NCI-H2196 treated with DMSO at 0.1 percent for 48 hours (cell line): ENCODE results near the gene SLC27A1.
"Not testable (repeated sequence)": the region's sequence is repeated elsewhere in the genome, so short reads cannot be mapped to it uniquely, and the experiment has no call there.

ENCODE experiments used
- DNase-seq: peaks from one replicate; lab custom pipeline; 2025; ENCODE audit not compliant: unreplicated experiment; lab: John Stamatoyannopoulos, UW

SLC27A1 gene

DNA sequence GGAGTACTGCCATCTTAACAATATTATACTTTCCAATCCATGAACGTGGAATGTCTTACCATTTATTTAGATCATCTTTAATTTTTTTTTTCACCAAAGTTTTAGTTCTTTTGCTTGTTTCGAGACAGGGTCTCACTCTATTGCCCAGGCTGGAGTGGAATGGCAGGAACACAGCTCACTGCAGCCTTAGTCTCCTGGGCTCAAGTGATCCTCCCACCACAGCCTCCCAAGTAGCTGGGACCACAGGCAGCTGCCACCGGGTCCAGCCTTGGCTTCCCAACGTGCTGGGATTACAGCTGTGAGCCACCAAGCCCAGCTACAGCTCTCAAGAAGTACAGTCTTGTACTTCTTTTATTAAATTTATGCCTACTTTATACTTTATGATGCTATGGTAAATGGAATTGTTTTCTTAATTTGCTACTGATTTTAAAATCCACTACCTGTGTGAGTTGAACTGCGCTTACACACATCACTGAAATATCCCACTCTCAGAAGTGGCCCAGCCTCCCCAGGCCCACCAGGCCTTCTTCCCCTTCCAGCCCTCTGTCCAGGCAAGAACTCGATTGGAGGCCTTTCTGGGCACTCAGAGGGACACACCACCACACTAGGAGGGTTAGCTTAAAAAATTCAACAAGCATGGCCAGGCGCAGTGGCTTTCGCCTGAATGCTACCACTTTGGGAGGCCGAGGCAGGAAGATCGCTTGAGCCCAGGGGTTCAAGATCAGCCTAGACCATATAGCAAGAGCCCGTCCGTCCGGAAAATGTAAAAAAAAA lies 40.1 kb downstream of the SLC27A1 start:
- DNase-seq = no peak

DNA sequence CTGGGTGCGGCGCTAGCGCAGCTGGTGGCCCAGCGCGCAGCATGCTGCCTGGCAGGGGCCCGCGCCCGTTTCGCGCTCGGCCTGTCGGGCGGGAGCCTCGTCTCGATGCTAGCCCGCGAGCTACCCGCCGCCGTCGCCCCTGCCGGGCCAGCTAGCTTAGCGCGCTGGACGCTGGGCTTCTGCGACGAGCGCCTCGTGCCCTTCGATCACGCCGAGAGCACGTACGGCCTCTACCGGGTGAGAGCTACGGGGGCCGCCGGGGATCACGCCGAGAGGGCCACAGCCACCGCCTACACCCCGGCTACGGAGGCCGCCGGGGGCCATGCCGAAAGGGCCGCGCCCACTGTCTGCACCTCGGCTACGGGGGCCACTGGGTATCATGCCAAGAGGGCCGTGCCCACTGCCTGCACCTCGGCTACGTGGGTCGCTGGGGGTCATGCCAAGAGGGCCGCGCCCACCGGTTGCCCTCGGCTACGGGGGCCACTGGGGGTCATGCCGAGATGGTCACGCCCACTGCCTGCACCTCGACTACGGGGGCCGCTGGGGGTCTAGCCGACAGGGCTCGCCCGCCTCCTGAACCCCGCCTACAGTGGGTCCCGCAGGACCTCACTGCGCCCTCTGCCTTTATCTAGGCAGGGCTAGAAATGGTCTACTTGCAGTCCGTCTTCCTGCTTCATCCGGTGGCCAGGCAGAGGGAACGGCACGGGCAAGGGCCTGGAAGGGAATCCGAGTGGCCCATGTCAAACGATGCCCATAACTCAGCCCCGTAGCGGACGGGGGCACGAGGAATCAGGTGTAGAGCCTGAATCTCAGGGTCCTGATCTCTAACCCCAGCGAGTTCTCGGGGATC lies 41.6 kb downstream of the SLC27A1 start:
- peak; percentile 73 for DNase-seq

- DNase-seq = no peak
These were observed 42.2 kb downstream of the SLC27A1 start for GRCh38 chr19:17512574-17512939.

DNA sequence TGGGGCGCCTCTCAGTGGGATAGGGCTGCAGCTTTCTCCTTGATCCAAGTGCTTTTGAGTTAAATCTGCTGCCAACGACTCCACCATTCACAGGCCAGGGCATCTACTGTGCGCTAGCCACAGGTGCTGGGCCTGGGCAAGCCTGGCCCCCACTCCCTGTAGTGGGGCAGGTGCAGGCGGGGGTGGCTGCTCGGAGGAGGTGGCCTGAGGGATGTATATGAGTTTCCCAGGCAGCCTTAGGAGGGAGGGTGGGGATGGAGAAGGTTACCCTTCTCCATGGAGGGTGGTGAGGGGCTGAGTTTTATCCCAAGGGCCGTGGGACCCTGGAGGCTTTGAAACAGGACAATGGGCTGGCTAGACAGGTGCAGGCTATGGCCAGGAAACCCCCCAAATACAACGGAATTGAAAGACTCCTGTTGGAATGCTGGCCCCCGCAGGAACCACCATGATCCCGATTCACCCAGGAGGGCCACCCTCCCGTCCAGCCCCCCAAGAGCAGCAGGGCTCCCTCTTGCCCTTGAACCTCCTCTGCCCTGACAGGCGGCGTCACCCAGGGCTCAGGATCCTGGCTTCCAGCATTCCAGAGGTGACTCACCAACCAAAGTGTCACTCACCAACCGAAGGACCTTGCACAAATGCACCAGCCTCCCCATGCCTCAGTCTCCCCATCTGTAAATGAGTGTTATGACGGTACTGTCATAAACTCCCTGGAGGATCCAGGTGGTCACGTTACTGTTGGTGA lies 45.3 kb downstream of the SLC27A1 start:
- no peak for DNase-seq

- no peak for DNase-seq
These were observed 47.6 kb downstream of the SLC27A1 start for GRCh38 chr19:17517898-17518297.

- DNase-seq = not testable (repeated sequence)
These were observed 48.3 kb downstream of the SLC27A1 start for GRCh38 chr19:17518654-17519053.

- no peak for DNase-seq
These were observed 49.6 kb downstream of the SLC27A1 start for GRCh38 chr19:17519967-17520366.

GRCh38 chr19:17520865-17521264 lies 50.5 kb downstream of the SLC27A1 start:
- no peak for DNase-seq

DNA sequence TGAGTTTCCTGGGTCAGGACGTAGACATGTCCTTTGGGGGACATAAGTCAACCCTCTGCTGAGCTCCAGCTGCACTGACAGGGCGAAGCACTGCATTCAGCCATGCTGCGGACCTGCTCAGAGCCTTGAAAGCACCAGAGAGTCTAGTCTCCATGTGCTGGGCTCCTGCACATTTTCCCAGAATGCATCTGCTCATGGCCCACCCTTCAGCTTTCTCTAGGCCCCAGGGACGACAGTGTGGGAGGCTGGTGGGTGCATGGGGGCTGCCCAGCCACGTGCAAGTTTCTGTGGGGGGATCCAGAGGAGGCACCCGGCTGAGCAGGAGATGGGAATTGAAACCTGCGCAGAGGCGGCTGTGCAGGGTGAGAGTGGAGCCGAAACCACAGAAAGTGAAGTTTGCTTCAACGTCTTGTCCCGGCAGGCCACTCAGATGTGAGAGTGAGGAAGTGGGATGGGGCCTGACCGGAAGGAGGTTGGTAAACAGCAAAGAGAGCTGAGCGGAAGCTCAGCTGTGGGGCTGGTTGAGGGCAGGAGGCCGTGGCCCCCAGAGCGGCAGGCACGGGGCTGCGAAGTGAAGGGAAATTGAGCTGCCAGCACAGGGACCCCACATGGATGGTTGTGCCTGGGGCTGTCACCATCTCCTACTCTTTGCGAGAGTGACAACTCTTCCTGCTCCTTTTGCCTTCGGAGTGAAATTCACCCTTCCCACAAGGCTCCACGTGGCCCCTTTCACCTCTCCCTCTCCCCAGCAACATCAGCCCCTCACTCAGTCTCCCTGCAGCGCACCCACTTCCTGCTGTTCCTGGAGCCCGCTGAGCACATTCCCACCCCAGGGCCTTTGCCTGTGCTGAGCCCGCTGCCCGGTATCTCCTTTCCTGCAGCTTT lies 52.9 kb downstream of the SLC27A1 start:
- no peak for DNase-seq

DNA sequence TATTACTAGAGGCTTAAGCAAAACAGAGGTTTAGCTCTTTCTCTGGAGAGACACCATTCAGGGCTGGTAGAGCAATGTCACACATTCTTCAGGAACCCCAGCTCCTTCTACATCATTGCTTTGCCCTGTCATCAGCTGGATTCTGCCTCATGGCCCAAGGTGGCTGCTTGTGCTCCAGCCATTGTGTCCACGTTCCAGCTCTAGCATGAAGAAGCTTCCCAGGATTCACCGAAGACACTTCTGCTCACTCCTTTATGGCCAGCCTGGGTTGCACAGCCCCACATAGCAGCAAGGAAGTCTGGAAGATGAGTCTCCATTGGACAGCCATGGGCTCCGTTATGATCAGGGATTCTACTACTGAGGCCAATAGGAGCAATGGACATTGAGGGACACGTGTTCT lies 54.3 kb downstream of the SLC27A1 start:
- DNase-seq = no peak

DNA sequence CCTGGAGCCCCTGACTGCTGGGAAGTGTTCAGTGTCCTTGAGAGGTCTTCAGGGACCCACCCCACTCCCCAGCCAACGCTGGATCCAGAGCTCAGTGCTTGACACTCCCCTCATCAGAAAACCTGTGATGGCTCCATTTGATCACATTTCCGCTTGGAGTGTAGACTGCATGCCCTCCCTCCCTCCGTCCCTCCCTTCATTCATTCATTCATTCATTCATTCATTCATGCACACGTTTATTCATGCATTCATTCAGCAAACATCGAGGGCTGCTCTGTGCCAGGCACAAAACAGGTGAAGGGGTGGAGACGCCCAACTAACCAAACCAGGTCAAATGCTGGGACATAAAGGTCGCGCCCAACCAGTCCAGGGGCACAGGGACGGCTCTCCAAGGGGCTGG lies 54.8 kb downstream of the SLC27A1 start:
- no peak for DNase-seq

DNA sequence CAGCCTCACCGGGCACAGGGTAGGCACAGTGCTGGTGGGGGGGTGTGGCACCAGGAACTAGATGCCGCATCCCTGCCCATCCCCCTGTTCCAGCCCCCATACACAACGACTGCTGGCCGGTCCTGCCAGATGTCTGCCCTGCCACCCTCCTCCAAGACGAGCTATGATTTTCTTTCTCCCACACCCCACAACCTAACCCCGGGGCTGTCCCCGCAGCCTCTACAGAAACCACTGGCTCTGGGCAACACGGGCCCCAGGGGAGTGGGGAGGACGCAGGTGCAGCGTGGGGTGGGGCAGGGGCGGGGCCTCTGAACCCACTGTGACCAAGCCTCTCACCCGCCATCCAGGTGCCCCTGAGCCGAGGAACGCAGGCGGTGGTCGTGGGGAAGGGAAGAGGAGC lies 56.6 kb downstream of the SLC27A1 start:
- DNase-seq = no peak

GRCh38 chr19:17527326-17527725 lies 57.0 kb downstream of the SLC27A1 start:
- DNase-seq = no peak

DNA sequence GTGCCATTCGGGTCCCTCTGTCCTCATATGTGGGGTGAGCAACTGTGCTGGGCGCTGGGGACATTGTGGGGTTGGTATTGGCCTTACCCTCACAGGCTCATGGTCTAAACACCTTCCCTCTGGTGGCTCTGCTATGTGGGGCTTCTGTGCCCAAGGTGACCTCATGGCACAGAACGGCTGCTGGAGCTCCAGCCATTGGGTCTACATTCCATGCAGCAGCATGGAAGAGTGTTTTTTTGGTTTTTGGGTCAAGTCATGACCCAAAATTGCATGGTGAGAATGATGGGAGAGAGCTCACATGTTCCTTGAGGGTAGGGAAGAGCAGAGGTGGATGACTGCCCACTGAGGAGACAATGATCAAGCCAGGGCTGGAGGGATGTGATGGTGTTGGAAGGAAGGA lies 58.3 kb downstream of the SLC27A1 start:
- DNase-seq = no peak

GRCh38 chr19:17529239-17530158 lies 59.2 kb downstream of the SLC27A1 start:
- DNase-seq = no peak

DNA sequence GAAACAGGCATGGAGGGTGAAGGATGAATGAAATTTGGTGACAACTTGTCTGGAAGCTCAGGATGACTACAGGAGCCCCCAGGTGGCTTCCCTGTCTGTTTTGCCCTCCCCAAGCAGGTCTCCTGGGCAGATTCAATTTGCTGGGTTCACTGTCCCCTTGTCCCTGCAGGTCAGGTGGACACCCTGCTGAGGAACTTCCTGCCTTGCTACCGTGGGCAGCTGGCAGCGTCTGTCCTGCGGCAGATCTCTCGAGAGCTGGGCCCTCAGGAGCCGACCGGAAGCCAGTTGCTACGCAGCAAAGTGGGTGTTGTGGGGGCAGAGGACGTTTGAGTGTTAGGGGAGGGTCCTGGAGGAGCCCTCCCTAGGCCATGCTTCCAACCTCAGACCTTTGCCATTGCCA lies 60.3 kb downstream of the SLC27A1 start:
- DNase-seq = peak; percentile 66

- DNase-seq = no peak
These were observed 61.8 kb downstream of the SLC27A1 start for GRCh38 chr19:17532116-17532515.

- DNase-seq = no peak
These were observed 62.2 kb downstream of the SLC27A1 start for GRCh38 chr19:17532557-17532956.

- DNase-seq = no peak
These were observed 64.4 kb downstream of the SLC27A1 start for GRCh38 chr19:17534767-17535166.

DNA sequence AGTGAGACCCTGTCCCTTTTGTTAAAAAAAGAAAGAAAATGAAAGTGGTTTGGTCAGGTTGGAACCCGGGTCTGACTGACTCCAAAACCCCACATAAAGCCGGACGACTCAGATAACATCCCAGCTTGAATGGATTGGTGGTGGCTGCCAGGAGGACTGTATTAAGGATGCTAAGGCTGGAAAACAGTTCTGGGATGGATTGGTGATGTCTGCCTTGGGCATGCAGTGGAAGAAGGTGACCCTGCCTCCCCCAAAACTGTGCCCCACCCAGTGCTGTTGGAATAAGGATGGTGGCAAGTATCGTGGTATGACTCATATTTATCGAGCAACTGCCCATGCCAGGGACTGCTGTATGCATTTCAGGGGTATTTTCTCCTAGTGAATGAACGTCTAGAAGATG lies 66.6 kb downstream of the SLC27A1 start:
- no peak for DNase-seq
